ENCODE data around the gene ENTREP3. TPM values are rescaled to one million over a fixed set of nuclear protein-coding genes. Genes with fewer than 3 reads are reported as not detected.
"Not testable (repeated sequence)": the region's sequence is repeated elsewhere in the genome, so short reads cannot be mapped to it uniquely, and the experiment has no call there.

The ENTREP3 gene
- total RNA-seq, 1 donor from 2014 or later = 24.9 TPM

DNA sequence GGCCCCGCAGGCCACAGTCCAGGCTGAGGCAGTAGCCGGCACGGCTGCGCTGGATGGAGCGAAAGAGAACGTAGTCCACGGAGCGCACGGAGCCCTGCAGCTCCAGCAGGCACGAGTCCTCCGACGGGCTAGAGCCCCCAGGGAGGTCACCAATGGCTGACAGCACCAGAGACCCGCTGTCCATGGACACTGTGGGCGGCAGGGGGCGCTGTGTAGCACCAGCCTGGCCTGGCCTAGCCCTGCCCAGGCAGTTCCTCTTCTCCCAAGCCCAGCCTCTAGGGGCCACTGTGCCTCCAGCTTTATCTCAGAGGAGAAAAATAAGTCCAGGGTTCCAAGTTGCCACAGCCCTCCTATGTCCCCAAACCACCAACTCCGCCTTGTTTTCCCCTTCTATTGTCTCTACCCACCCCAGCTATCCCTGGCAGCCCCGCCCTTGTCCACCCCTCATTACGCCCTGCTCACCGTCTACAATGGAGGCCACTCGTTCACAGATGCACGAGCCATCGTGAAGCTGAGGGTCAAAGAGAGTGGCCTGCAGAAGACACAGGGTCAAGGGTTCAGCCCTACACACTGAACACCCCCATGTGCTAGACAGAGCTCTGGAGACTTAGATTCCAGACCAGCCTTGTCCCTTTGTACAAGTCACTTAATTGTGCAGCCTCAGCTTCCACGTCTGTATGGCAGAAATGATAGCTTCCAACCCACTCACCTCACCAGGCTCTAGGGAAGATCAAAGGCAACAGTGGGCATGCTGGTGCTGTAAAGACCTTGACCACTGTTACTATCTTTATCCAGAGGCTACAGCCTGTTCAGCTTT is 4.4 kb downstream of the ENTREP3 start:
- ATAC-seq = peak; percentile 86

DNA sequence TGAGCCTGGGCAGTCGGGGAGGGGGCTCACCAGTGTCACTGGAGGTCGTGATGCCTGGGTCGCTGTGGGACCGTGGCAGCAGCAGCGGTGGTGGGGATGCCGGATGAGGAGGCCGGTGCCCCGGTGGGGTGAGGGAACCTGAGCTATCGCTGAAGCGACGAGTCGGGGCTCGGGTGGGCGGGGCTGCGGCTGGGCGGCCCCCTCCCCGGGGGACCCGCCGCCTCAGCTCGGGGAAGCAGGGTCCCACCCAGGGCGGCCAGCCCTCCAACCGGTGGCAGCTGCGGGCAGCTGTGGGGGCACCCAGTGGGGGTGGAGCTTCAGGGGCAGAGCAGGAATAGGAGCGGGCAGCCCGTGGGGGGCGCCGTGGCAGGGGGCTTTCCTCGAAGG is 5.0 kb downstream of the ENTREP3 start:
- ATAC-seq = peak; percentile 0

DNA sequence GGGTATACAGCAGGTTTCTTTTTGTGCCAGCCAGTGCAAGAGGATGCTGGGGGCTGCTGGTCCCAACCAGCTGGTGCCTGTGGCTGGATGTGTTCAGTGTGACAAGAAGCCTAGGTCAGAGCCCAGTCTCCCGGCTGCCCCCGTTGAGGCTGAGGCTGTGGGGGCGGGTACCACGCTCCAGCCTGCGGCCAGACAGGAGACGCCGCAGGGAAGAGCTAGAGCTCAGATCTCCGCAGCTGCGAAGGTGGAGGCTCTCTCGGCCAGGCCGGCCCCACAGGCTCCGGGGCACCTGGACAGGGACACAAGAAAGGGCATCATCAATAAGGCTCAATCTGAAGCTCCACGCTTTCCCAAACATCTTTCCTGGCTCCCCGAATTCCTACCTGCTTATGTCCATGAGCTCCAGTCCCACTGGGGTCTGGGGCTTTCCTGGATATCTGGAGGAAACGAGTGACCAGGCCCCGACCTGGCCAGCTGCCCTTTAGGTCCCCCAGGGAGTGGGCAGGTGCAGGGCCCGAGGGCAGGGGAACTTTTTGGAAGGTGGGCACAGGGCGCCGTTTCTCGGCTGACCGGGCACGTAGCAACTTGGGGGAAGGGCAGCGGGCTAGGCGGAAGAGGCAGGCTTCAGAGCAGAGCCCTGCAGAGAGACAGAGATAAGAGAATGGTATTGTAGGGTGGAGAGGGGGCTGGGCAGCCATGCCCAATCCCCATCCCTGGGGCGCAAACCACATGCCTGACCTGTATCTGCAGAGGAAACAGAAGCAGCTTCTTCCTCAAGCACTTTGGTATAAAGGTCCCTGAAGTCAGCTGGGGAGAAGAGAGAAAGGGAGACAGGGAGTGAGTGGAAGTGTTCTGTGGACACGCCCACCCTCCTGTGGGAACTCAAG is 7.4 kb downstream of the ENTREP3 start:
- no peak for ATAC-seq

DNA sequence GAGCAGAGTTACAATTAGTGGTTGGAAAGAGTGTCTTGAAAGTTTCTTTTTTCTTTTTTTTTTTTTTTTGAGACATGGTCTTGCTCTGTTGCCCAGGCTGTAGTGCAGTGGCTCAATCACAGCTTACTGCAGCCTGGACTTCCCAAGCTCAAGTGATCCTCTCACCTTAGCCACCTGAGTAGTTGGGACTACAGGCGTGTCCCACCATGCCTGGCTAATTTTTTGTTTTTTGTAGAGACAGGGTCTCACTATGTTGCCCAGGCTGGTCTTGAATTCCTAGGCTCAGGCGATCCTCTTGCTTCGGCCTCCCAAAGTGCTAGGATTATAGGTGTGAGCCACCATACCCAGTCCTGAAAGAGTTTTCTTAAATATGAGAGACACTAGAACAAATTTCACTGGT is 8.5 kb downstream of the ENTREP3 start:
- not testable (repeated sequence) for ATAC-seq

DNA sequence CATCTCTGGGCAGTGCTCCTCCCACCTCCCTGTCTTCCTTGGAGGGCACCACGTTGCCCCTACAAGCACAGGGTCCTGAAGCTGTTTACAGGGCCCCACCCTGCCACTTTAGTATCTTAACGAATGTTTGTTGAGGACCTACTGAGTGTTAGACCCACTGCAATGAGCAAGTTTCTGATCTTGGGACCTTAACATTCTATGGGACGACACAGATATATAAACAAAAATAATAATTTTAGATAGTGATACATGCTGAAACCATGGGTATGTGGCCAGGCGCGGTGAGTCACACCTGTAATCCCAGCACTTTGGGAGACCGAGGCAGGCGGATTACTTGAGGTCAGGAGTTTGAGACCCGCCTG is 10.1 kb downstream of the ENTREP3 start:
- no peak for ATAC-seq

DNA sequence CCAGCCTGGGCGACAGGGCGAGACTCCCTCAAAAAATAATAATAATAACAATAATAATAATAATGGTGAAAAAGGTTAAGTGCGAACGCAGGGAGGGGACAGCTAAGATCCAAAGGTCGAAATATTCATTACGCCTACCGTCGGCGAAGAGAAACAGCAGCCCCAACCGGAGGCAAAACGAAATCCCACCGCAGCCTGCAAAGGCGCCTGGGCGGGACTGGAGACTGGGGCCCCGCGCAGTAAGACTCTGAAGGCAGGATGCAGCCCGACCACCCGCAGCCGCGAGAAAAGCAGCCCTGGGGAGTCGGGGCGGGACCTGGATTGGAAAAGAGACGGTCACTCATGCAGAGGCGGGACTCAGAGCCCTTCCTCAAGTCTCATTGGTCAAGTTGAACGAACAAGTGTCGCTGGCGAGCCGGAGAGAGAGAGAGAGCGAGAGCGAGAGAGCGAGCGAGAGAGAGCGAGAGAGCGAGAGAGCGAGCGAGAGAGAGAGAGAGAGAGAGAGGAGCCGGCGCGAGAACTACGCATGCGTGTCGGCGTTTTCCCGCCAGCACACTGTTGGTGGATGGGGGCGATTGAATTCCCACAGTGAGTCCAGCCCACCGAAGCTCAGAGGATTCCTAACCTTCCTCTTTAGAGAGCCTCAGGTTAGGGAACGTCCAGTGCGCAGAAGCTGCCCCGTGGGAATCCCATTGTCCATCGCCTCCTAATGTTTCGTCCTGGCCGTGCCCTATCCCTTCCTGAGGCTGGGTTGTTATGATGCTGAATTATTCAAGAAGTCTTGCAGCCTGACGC is 10.7 kb downstream of the ENTREP3 start:
- ATAC-seq = peak; percentile 85

DNA sequence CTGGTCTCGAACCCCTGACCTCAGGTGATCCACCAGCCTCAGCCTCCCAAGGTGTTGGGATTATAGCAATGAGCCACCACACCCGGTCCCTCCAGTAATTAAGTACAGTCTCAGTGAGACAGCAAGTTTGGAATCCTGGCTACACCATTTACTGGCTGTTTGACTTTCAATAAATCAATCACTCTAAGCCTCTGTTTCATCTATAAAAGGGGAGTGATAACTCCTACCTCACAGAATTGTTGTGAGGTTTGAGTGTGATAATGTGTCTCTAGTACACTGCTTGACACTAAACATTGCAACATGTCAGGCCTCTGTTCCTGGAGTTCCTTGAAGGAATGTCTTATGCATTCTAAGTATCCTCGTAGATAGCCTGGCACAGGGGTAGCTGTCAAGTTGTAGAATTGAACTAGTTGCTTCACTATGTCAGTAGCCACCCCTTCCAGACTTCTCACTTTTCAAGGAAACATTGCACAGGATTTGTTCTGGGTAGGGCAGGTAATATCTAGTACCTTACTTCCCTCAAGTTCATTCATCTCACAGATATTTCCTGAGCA is 12.4 kb downstream of the ENTREP3 start:
- peak; percentile 1 for ATAC-seq

DNA sequence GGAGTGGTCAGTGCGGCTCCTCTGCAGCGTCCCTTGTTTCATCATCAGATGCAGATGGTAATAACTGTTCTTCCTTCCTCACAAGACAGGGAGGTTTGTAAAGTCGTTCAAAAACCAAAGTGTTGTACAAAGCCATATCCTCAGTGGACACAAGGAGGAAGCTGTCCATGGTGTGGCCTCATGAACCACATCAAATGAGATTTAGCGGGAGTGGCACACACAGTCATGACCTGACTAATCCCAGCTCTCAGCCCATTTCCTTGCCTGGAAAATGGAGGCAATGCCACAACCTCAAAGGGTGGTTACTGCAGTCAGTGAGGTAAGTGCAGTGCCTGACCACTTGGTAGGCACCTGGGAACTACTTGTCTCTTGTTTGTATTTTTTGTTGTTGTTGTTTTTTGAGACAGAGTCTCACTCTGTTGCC is 13.4 kb downstream of the ENTREP3 start:
- peak; percentile 17 for ATAC-seq

DNA sequence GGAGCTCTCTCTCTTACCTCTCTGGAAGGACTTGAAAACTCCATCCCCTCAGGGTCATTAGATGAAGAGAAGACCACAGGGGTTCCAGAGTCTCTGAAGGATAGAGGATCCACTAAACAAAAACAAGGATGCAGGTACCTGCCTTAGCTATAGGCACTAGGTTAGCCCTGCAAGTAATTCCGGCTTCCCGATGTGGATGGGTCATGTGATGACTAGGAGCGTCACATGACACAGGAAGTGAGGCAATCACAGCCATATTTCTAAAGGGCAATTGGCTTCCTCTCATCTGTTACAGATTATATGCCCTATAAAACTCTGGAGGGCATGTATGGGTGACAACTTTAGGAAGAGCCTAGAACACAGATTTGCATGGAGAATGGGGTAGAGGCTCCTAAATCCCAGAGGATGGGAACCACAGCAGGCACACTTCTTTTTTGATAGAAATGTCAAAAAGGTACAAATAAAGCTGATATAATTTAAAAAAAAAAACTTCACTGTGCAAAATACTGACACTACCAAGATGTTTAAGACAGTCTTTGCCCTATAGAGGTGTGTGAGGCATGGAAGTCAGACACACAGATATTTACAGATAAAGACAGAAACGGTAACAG is 14.1 kb downstream of the ENTREP3 start:
- ATAC-seq = peak; percentile 62

DNA sequence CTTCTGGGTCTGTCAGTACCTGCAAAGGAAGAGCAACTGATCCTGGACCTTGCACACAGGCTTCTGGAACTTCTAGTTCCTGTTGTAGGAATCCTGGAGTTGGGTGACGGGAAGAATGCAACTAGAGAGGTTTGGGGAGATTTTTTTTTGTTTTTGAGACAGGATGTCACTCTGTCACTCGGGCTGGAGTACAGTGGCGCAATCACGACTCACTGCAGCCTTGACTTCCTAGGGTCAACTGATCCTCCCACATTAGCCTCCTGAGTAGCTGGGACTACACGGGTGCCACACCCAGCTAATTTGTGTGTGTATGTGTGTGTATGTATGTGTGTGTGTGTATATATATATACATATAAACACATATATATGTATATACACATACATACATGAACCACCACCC is 18.8 kb downstream of the ENTREP3 start:
- no peak for ATAC-seq

DNA sequence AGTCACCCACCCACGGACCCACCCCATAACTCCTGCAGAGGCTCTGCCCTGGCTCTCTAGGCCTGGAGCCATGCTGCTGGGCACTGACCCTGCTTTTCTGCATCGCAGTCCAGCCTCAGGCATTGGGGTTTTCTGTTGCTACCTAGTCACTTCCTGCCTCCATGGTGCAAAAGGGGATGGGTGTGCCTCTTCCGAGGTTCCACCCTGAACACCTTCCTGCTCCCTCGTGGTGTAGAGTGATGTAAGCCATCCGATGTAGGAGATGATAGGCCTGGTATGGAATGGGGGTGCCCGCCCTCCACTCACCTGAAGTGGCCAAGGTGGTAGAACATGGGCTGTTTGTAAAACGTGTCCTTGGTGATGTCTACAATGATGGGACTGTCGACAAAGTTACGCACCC is 19.9 kb downstream of the ENTREP3 start:
- peak; percentile 44 for ATAC-seq

DNA sequence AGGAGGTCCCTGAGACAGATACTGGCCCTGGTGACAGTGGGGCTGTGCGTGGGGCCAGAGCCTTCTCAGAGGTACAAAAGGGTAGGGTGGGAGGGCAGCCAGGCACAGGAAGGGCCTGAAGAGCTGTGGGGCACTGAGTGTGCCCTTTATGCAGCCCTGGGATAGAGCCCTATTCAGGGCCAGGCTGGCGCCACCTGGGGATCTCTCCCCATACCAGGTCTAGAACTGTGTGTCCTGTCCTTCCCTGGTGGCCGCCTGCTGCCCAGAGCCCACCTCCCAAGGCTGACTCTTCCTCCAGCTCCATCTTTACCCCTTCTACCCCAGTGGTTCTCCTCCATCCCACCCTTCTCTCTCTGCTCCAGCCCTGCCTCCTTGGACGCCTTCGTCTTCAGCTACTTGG is 21.8 kb downstream of the ENTREP3 start:
- ATAC-seq = not testable (repeated sequence)

DNA sequence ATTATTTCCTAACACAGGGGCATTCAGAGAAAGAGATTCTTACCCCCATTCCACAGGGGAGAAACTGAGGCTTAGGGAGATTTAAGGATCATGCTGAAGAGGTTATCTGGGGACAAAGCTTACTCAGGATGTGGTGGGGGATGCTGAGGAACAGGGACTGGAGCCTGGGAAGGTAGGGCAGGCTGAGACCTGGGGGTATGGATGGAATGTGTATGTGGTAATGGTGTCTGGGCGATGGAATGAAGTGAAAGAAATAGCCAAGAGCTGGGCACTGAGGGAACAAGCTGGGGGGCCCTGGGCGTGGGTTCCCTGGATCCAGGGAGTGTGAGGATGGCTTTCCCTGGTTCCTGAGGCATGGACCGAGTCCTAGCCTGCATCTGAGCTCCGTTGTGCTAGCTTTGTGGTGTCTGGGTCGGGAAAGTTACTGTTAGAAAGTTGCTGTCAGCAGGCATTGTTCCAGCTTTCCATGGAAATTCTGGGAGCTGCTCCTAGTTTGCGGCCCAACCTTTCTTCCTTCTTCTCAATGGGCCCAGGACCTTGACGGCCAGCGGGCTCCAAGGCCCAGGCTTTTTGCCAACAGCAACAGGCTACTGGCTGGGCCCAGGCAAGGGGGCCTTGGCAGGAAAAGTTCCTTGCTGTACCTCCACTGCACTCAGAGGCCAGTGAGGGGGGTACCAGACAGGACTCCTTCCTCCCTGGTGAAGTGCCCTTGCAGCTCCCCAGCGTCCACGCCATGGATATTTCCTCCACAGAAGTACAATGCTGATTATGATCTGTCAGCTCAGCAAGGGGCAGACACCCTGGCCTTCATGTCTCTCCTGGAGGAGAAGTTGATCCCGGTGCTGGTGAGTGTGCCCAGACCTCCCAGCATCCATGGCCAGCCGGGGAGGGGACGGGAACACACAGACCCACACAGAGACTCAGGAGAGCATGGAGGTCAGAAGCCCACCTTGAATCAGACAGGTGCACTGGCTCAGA is 23.0 kb downstream of the ENTREP3 start:
- ATAC-seq = not testable (repeated sequence)

DNA sequence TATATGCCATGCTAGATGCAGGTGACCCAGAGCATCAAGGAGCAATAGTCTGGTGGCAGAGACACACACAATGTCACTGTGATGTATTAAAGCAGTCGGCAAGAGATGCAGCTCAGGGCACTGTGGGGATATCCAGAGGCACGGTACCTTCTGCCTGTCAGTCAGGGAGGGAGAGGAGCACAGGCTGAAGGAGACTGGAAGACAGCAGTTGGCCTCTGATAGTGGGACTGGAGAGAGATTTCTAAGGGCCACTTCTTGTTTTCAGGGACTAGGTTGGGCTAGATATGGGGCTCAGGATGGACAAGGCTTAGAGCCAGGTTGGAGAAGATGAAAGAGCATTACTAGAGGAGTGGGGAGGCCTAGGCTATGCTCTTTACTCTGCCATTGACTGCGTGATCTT is 24.0 kb downstream of the ENTREP3 start:
- not testable (repeated sequence) for ATAC-seq

DNA sequence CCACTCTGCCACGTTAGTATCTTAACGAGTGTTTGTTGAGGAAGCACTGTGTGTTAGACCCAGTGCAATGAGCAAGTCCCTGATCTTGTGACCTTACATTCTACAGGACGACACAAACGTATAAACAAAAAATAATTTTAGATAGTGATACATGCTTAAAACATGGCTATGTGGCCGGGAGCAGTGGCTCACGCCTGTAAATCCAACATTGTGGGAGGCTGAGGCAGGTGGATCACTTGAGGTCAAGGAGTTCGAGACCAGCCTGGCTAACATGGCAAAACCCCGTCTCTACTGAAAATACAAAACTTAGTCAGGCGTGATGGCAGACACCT is 27.2 kb downstream of the ENTREP3 start:
- ATAC-seq = no peak

DNA sequence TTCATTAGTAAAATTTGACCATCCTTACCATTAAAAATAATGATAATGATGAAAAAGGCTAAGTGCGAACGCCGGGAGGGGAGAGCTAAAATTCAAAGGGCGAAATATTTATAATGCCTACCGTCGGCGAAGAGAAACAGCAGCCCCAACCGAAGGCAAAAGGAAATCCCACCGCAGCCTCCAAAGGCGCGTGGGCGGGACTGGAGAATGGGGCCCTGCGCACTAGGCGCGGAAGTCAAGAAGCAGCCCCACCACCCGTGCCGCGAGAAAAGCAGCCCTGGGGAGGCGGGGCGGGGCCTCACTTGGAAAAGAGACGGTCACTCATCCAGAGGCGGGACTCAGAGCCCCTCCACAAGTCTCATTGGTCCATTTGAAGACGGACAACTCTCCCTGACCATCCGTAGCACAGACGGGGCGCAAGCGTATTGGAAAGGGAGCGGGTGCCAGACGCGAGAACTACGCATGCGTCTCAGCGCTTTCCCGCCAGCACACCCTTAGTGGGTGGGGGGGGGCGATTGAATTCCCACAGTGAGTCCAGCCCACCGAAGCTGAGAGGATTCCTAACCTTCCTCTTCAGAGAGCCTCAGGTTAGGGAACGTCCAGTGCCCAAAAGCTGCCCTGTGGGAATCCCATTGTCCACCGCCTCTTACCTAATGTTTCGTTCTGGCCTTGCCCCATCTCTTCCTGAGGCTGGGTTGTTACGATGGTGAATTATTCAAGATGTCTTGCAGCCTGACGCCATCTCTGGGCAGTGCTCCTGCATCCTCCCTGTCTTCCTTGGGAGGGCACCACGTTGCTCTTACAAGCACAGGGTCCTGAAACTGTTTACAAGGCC is 27.8 kb downstream of the ENTREP3 start:
- peak; percentile 97 for ATAC-seq

DNA sequence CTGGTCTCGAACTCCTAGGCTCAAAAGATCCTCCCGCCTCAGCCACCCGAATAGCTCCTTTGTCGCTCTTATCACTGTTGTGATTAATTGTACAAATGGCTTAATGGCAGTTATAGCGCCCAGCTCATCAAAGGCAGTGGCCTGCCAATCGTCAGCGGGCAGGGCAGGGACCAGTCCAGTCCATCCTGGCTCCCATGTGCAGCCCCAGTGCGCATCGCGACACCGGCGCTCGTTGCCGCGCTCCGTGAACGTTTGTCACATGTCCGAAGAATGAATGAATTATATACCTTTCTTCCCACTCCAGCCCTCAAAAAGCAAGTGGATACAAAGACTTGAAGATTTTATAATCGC is 28.4 kb downstream of the ENTREP3 start:
- ATAC-seq = peak; percentile 47

DNA sequence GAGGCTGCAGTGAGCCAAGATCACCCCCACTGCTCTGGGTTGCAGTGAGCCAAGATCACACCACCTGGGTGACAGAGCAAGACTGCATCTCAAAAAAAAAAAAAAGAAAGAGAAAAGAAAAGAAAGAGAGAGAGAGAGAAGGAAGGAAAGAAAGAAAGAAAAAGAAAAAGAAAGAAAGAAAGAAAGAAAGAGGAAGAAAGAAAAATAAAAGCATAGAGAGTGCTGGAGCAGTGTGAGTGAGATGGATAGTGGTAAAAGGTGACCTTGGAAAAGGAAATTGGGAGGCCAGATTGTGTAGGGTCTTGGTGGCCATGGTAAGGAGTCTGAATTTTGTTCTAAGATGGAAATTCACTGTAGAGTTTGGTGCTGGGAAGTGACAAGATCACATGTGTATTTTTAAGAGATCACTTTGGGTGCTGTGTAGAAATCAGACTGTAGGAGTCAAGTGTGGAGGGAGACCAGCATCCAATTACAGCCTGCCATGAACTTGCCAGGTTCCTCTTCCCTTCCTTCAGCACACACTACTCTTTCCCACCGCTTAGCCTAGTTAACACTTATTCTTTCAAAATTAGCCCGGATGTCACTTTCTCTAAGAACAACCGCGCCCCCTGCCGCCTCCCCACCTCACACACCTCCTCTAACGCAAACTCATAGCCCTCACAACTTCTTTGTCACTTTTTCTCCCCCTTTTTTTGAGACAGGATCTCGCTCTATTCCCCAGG is 28.9 kb downstream of the ENTREP3 start:
- ATAC-seq = peak; percentile 43

DNA sequence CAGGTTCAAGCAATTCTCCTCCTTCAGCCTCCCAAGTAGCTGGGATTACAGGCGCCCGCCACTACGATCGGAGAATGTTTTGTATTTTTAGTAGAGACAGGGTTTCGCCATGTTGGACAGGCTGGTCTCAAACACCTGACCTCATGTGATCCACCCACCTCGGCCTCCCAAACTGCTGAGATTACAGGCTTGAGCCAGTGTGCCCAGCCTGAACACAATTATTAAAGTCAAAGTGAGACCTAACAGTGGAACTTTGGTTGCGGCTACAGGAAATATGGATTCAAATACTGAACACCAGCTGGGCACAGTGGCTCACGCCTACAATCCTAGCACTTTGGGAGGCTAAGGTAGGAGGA is 29.9 kb downstream of the ENTREP3 start:
- ATAC-seq = not testable (repeated sequence)

DNA sequence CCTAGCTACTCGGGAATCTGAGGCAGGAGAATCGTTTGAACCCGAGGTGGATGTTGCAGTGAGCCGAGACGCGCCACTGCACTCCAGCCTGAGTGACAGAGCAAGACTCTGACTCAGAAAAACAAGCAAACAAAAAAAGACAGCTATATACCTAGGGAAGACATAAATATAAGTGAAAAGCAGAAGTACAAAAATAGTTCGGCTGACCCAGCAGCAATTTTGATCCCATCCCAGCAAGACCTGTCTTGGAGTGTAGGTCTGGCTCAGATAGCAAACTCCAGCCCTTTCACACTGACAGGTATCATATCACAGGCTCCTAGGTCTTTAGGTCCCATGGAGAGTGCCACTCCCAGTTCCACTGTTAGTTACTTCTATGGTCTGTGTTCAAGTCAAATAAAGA is 32.2 kb downstream of the ENTREP3 start:
- ATAC-seq = no peak
